HG02571 (cell line): Measurements from ENCODE around the gene ZNF655.
"Not testable (repeated sequence)": the region's sequence is repeated elsewhere in the genome, so short reads cannot be mapped to it uniquely, and the experiment has no call there.

Source experiments
- ATAC-seq: cut with Tn5 transposase; IDR thresholded peaks from one replicate; pipeline ENCODE4 v1.9.1; 2021; ENCODE audit warnings: mild to moderate bottlenecking, moderate library complexity; ENCODE audit not compliant: unreplicated experiment

The ZNF655 gene

DNA sequence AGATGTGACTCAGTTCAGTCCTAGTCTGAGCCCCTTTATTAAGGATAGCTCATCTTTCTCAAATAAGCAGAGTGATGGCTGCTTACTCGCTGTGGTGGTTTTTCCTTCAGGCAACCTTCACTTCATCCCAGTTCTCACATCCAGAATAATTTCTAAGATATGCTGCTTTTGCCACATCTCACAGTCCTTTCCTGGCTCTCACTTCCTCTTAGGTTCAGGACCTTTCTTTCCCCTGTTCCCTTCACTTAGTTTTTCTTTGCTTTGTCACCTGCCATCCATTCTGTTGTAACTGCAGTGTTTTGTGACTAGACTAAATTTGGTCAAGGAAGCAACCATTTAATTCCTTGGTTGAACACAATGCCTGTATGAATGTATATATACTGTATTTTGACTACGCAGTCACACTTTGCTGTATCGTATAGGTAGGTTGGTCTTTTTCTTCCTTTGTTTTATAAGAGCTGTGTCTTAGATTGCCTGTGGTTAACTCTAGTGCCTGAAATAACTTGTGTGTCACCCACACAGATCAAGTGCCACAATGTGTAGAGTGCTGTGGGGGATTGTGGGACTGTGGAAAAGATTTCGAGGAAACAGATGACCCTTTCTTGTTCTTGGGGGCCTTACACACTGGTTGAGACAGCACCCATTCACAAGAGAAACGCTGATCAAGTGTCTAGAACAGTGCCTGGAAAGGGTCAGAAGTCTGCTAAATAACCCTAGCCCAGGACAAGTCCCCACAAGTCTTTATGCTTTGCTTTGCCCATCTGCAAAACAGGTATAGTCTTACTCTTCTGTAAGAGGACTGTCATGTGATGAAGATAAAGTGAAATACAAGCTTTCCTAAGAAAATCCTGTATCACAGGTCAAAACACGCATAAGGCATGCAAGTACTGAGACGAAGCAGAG, 2.6 kb downstream of the ZNF655 start:
- ATAC-seq, result no peak

DNA sequence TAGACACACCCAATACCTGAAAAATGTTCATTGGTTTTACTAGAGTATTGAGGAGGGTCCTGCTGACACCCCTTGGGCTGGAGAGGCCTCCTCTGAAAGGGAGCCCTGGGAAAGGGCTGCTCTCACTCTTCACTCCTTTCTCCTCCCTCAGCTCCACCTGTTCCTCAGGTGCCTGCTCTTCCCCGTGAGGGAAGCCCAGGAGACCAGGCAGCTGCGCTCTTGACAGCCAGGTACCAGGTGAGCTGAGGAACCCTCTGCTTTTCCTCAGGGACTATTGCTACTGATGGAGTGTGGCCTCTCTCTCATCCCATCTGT, 3.3 kb downstream of the ZNF655 start:
- no peak for ATAC-seq

DNA sequence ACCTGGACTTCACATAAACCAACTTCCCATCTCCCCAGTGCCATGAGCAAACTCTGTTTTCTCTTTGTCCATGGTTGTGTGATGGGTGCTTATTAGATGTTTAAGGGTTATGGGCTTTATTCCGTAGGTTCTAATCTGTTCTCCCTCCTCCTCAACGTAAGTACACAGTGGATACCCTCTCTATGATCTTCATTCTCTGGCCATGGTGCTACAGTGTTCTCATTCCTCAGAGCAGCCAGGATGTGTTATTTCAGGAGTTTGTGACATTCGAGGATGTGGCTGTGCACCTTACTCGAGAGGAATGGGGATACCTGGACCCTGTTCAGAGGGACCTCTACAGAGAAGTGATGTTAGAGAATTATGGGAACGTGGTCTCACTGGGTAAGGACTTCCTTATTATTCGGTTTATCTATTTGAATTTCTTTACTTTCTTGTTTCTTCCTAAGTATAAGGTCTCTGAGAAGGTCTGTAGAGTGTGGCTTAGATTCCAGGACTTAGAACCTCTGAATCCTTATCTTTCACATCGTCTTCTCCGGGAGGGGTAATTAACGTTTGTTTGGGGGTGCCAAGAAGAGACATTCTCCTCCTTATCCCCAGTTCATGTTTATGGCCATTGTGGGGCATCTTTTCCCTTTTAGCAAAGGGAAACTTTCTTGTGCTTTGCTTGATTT, 3.8 kb downstream of the ZNF655 start:
- no peak for ATAC-seq

DNA sequence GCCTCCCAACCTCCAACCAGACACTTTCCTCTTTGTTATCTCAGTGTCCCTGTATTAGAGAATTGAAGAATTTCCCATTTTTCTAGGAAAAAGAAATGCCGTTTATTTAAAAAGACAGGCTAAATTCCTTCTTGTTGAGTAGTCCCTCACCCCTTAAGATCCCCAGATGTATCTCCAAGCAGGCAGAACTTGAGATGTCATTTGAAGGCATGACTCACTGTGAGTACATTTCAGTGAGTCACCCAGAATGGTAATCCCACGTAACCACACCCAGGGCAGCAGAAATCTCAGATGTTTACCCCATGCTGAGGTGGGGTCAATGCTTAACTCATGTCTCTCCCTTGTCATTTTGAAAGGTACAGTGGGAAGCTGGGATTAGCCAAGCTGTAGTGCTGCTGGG, 4.4 kb downstream of the ZNF655 start:
- ATAC-seq, result no peak

DNA sequence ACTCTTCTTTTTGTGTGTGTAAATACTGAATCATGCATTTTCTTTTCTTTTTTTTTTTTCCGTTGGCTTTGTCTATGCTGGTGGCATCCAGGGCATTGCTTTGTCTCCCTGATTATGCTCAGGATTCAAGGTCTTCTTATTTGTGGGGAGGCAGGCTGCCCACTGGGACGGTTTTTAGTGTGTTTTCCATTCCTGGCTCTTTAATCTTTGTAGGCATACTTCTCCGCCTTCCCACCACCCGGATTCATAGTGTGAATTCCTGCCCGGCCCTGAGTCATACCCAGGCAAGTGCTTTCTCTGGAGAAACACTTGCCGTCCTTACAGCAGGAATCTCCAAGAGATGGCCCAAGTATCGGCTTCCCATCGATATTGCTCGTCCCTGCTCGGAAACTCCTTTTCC, 5.2 kb downstream of the ZNF655 start:
- no peak for ATAC-seq

DNA sequence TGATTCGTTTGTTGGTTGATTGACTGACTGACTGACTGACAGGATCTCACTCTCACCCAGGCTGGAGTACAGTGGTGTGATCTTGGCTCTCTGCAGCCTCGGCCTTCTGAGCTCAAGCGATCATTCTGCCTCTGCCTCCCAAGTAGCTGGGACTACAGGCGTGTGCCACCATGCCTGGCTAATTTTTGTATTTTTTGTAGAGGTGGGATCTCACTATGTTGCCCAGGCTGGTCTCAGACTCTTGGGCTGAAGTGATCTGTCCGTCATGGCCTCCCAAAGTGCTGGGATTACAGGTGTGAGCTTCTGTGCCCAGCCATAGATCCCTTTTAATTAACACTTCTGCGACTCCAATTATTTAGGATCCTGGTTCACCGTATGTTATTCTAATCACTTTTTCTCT, 10.3 kb downstream of the ZNF655 start:
- not testable (repeated sequence) for ATAC-seq

GRCh38 chr7:99571768-99572167, 13.3 kb downstream of the ZNF655 start:
- ATAC-seq, result no peak

DNA sequence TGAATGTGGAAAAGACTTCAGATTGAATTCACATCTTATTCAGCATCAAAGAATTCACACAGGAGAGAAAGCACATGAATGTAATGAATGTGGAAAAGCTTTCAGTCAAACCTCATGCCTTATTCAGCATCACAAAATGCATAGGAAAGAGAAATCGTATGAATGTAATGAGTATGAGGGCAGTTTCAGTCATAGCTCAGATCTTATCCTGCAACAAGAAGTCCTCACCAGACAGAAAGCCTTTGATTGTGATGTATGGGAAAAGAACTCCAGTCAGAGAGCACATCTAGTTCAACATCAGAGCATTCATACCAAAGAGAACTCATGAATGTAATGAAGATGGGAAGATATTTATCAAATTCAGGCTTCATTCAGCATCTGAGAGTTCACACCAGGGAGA, 14.8 kb downstream of the ZNF655 start:
- ATAC-seq, result no peak

DNA sequence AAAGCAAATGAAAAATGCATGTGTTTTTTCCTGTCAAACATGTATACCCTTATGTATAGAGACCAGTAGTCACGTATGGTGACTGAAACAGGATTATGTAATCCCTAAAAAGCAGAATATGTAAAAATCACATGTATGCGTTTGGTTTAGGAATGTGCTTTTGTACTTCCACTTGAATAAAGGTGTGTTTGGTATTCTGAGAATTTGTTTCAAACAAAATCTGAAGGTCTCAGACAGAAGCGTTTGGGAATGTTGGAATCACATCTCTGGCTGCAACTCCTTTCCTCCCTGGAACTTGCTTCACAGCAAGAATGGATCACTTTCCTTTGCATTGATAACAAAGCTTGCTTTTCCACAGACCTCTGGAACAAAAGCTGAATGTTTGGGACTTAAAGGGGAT, 17.8 kb downstream of the ZNF655 start:
- no peak for ATAC-seq

GRCh38 chr7:99579281-99579955, 21.0 kb downstream of the ZNF655 start:
- ATAC-seq, result no peak

- ATAC-seq, result no peak
Observed at GRCh38 chr7:99579956-99580777, 21.7 kb downstream of the ZNF655 start.

GRCh38 chr7:99580778-99581332, 22.4 kb downstream of the ZNF655 start:
- ATAC-seq, result not testable (repeated sequence)

DNA sequence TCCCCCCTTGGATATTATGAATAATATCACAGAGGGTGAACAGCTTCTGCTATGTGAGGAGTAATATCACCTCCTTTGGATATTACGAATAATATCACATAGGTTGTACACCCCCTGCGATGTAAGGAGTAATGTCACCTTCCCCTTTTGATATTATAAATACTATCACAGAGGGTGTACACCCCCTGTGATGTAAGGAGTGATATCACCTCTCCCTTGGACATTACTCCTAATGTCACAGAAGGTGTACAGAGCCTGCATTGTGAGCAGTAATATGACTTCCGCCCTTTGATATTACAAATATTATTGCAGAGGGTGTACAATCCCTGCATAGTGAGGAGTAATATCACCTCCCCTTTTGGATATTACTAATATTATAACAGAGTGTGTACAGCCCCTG, 30.4 kb downstream of the ZNF655 start:
- ATAC-seq, result no peak

GRCh38 chr7:99594948-99595745, 36.7 kb downstream of the ZNF655 start:
- ATAC-seq, result no peak

DNA sequence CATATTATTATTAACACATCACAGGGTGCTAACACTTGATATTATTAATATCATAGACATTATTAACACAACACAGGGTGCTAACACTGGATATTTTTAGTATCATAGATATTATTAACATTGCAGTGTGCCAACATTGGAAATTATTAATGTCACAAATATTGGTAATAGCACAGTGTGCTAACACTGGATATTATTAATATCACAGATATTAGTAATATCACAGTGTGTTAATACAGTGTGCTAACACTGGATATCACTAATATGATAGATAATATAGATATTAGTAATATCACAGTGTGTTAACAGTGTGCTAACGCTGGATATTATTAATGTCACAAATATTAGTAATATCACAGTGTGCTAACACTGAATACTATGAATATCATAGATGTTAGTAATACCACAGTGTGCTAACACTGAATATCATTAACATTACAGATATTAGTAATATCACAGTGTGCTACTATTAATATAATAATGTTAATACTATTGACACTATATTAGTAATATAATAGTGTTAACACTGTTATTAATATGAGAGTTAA, 38.0 kb downstream of the ZNF655 start:
- no peak for ATAC-seq

GRCh38 chr7:99597762-99598501, 39.5 kb downstream of the ZNF655 start, which contains the start of gene TMEM225B:
Gene TMEM225B (plus strand): TSS chr7:99598267. CDS start chr7:99604389, 6,122 bp downstream.
- ATAC-seq, result no peak

DNA sequence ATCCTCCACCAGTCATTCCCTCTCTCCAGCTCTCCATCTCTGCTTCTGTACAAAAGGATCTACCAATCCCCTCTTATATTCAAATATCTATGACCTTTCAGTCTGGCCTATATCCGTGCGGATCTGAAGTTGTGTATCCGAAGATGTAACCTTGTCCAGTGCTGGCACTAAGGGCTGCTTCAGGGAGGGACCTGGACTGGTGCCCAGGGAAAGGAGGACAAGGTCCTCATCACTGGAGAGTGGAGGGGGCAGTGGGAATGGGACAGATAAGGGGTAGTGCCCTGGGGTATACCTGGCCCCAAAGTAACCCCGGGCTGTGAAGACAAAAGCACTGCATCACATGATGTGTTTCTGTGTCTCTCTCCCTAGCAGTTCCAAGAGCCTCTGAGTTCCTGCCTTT, 41.4 kb downstream of the ZNF655 start:
- ATAC-seq, result no peak

- ATAC-seq, result no peak
Observed at GRCh38 chr7:99601656-99602310, 43.3 kb downstream of the ZNF655 start.
